Naive B cell (primary cell): ENCODE data around the gene TNRC6C. TPM values are rescaled to one million over a fixed set of nuclear protein-coding genes. Genes with fewer than 3 reads are reported as not detected.
"Not testable (repeated sequence)": the region's sequence is repeated elsewhere in the genome, so short reads cannot be mapped to it uniquely, and the experiment has no call there.

ENCODE experiments used
- ATAC-seq, 2 donors: fragments of 150-1000 bp; cut with Tn5 transposase; 2 replicates each; pipeline ENCODE4 v1.10.0; 2021; ENCODE audit warnings: low read depth in 2 of 2, mild to moderate bottlenecking in 2 of 2, moderate library complexity in 2 of 2
- DNase-seq: peaks from one replicate; pipeline ENCODE4 v3.0.0; 2022
- H3K27ac Mint-ChIP-seq, 6 donors: one replicate each; pipeline ENCODE4 v1.8.0; 2020 to 2022; ENCODE audit warnings: mild to moderate bottlenecking in 6 of 6, mixed read lengths in 6 of 6, moderate library complexity in 5 of 6, inconsistent platforms in 2 of 6
- H3K27me3 Mint-ChIP-seq, 3 donors: one replicate each; pipeline ENCODE4 v1.8.0; 2021 to 2022; ENCODE audit warnings: mixed read lengths in 3 of 3, mild to moderate bottlenecking in 1 of 3
- H3K36me3 Mint-ChIP-seq, 2 donors: one replicate each; pipeline ENCODE4 v1.8.0; 2020 to 2022; ENCODE audit warnings: mixed read lengths in 2 of 2, inconsistent platforms in 1 of 2, mild to moderate bottlenecking in 1 of 2
- H3K4me1 Mint-ChIP-seq, 3 donors: one replicate each; pipeline ENCODE4 v1.8.0; 2020 to 2022; ENCODE audit warnings: mixed read lengths in 3 of 3, inconsistent platforms in 1 of 3, mild to moderate bottlenecking in 1 of 3, moderate library complexity in 1 of 3
- H3K4me3 Mint-ChIP-seq, 8 donors: one replicate each; pipeline ENCODE4 v1.8.0; 2020 to 2022; ENCODE audit warnings: mild to moderate bottlenecking in 8 of 8, mixed read lengths in 8 of 8, moderate library complexity in 8 of 8, inconsistent platforms in 2 of 8
- H3K9me3 Mint-ChIP-seq, 7 donors: one replicate each; pipeline ENCODE4 v1.8.0; 2020 to 2022; ENCODE audit warnings: mixed read lengths in 7 of 7, mild to moderate bottlenecking in 5 of 7, inconsistent platforms in 2 of 7, moderate library complexity in 1 of 7
- polyA plus RNA-seq, 6 donors: library from polyadenylated mRNA; unstranded; fragments of 300-500 nt; fragmentation: Illumina TruSeq; gene quantifications; one replicate each; pipeline ENCODE4 v1.2.3, GENCODE V29; 2021; ENCODE audit warnings: low read depth in 6 of 6

The TNRC6C gene
- polyA plus RNA-seq, 6 donors from 2014 or later = 1.2 to 5.5 (median 2.0) TPM; not detected in 1

- ATAC-seq = no peak
- Mint-ChIP-seq H3K36me3 (peaks cover 41 to 44% of the 10 kb centered on the region in 2 donors), H3K9me3 (no peaks in the 10 kb centered on the region), H3K27ac (peak overlapping the region in 2 of 6 donors; percentile 59 to 90), H3K27me3 (no peaks in the 10 kb centered on the region), H3K4me3 (no peak overlapping the region), H3K4me1 (peaks cover 0 to 16% (median 7%) of the 10 kb centered on the region in 3 donors)
- no peak for DNase-seq
These were observed 90.1 kb downstream of the TNRC6C start for GRCh38 chr17:78048346-78049292.

- Mint-ChIP-seq H3K27ac (no peak overlapping the region), H3K36me3 (peaks cover 38 to 43% of the 10 kb centered on the region in 2 donors), H3K4me1 (peaks cover 0 to 13% (median 6%) of the 10 kb centered on the region in 3 donors), H3K9me3 (no peaks in the 10 kb centered on the region), H3K27me3 (no peaks in the 10 kb centered on the region), H3K4me3 (no peak overlapping the region)
- ATAC-seq (no peak), DNase-seq (no peak)
These were observed 91.1 kb downstream of the TNRC6C start for GRCh38 chr17:78049609-78050008.

GRCh38 chr17:78051186-78051972 lies 92.9 kb downstream of the TNRC6C start:
- Mint-ChIP-seq H3K36me3 (peaks cover 32 to 38% of the 10 kb centered on the region in 2 donors), H3K4me1 (peaks cover 0 to 13% (median 0%) of the 10 kb centered on the region in 3 donors), H3K9me3 (no peaks in the 10 kb centered on the region)

GRCh38 chr17:78053777-78054468 lies 95.4 kb downstream of the TNRC6C start:
- ATAC-seq = no peak
- H3K9me3 Mint-ChIP-seq = no peaks in the 10 kb centered on the region
- peaks cover 27% of the 10 kb centered on the region in 2 donors for H3K36me3 Mint-ChIP-seq
- H3K4me1 Mint-ChIP-seq = peaks cover 0 to 10% (median 0%) of the 10 kb centered on the region in 3 donors
- DNase-seq = no peak
- H3K4me3 Mint-ChIP-seq = no peak overlapping the region
- H3K27ac Mint-ChIP-seq = no peak overlapping the region
- H3K27me3 Mint-ChIP-seq = no peaks in the 10 kb centered on the region

More at GRCh38 chr17:78051186-78051972, 92.9 kb downstream of the TNRC6C start:
- Mint-ChIP-seq H3K27ac (peak overlapping the region in 1 of 6 donors; percentile 36), H3K27me3 (no peaks in the 10 kb centered on the region), H3K4me3 (no peak overlapping the region)
- ATAC-seq = no peak
- no peak for DNase-seq

- no peaks in the 10 kb centered on the region for H3K27me3 Mint-ChIP-seq
- H3K9me3 Mint-ChIP-seq = no peaks in the 10 kb centered on the region
- H3K4me3 Mint-ChIP-seq = no peak overlapping the region
- H3K27ac Mint-ChIP-seq = peak overlapping the region in 1 of 6 donors; percentile 43
- no peak for DNase-seq
- no peak for ATAC-seq
- H3K36me3 Mint-ChIP-seq = no peaks in the 10 kb centered on the region
- H3K4me1 Mint-ChIP-seq = no peaks in the 10 kb centered on the region
These were observed 98.7 kb downstream of the TNRC6C start for GRCh38 chr17:78057113-78057740.

GRCh38 chr17:78058001-78058400 lies 99.5 kb downstream of the TNRC6C start:
- H3K9me3 Mint-ChIP-seq = no peaks in the 10 kb centered on the region
- H3K27ac Mint-ChIP-seq = no peak overlapping the region

GRCh38 chr17:78058581-78058980 lies 100.1 kb downstream of the TNRC6C start:
- Mint-ChIP-seq H3K9me3 (no peaks in the 10 kb centered on the region), H3K36me3 (no peaks in the 10 kb centered on the region), H3K27me3 (no peaks in the 10 kb centered on the region), H3K27ac (peak overlapping the region in 1 of 6 donors; percentile 34), H3K4me3 (no peak overlapping the region), H3K4me1 (no peaks in the 10 kb centered on the region)
- no peak for ATAC-seq
- no peak for DNase-seq

More at GRCh38 chr17:78058001-78058400, 99.5 kb downstream of the TNRC6C start:
- Mint-ChIP-seq H3K4me1 (no peaks in the 10 kb centered on the region), H3K4me3 (no peak overlapping the region), H3K36me3 (no peaks in the 10 kb centered on the region), H3K27me3 (no peaks in the 10 kb centered on the region)
- ATAC-seq (no peak), DNase-seq (no peak)

- DNase-seq = no peak
- peaks cover 0 to 11% of the 10 kb centered on the region in 2 donors for H3K36me3 Mint-ChIP-seq
- H3K4me3 Mint-ChIP-seq = no peak overlapping the region
- no peak overlapping the region for H3K27ac Mint-ChIP-seq
- ATAC-seq = no peak
- H3K9me3 Mint-ChIP-seq = no peaks in the 10 kb centered on the region
- no peaks in the 10 kb centered on the region for H3K4me1 Mint-ChIP-seq
- no peaks in the 10 kb centered on the region for H3K27me3 Mint-ChIP-seq
These were observed 104.1 kb downstream of the TNRC6C start for GRCh38 chr17:78062596-78062995.

GRCh38 chr17:78063489-78063888 lies 105.0 kb downstream of the TNRC6C start:
- no peak overlapping the region for H3K27ac Mint-ChIP-seq
- no peaks in the 10 kb centered on the region for H3K9me3 Mint-ChIP-seq
- H3K27me3 Mint-ChIP-seq = no peaks in the 10 kb centered on the region
- DNase-seq = no peak
- H3K36me3 Mint-ChIP-seq = peaks cover 0 to 11% of the 10 kb centered on the region in 2 donors
- no peak overlapping the region for H3K4me3 Mint-ChIP-seq
- no peaks in the 10 kb centered on the region for H3K4me1 Mint-ChIP-seq
- ATAC-seq = no peak

GRCh38 chr17:78064708-78065107 lies 106.2 kb downstream of the TNRC6C start:
- peak overlapping the region in 1 of 6 donors; percentile 24 for H3K27ac Mint-ChIP-seq
- no peaks in the 10 kb centered on the region for H3K27me3 Mint-ChIP-seq
- H3K9me3 Mint-ChIP-seq = no peaks in the 10 kb centered on the region
- DNase-seq (no peak), ATAC-seq (no peak)
- H3K36me3 Mint-ChIP-seq = peaks cover 0 to 14% of the 10 kb centered on the region in 2 donors
- H3K4me3 Mint-ChIP-seq = no peak overlapping the region
- H3K4me1 Mint-ChIP-seq = no peaks in the 10 kb centered on the region

GRCh38 chr17:78066976-78067375 lies 108.5 kb downstream of the TNRC6C start:
- H3K4me3 Mint-ChIP-seq, H3K4me1 Mint-ChIP-seq, H3K9me3 Mint-ChIP-seq, H3K27ac Mint-ChIP-seq, H3K27me3 Mint-ChIP-seq, DNase-seq, ATAC-seq: not testable (repeated sequence)
- H3K36me3 Mint-ChIP-seq = peaks cover 0 to 14% of the 10 kb centered on the region in 2 donors

- no peak for DNase-seq
- Mint-ChIP-seq H3K36me3 (peaks cover 14 to 16% of the 10 kb centered on the region in 2 donors), H3K27ac (peak overlapping the region in 2 of 6 donors; percentile 16 to 44), H3K4me3 (no peak overlapping the region), H3K27me3 (no peaks in the 10 kb centered on the region), H3K4me1 (no peaks in the 10 kb centered on the region), H3K9me3 (no peaks in the 10 kb centered on the region)
- no peak for ATAC-seq
These were observed 111.2 kb downstream of the TNRC6C start for GRCh38 chr17:78069695-78070094.

- no peak for ATAC-seq
- no peak for DNase-seq
- Mint-ChIP-seq H3K4me1 (no peaks in the 10 kb centered on the region), H3K36me3 (peaks cover 20 to 33% of the 10 kb centered on the region in 2 donors), H3K27ac (no peak overlapping the region), H3K9me3 (no peaks in the 10 kb centered on the region), H3K4me3 (no peak overlapping the region), H3K27me3 (no peaks in the 10 kb centered on the region)
These were observed 114.5 kb downstream of the TNRC6C start for GRCh38 chr17:78072961-78073360.
